H1 (cell line): ENCODE data around the gene FAM149B1. TPM values are rescaled to one million over a fixed set of nuclear protein-coding genes. Genes with fewer than 3 reads are reported as not detected.

Experiments used
- CBX5 ChIP-seq: fragments of 300-800, 300-1000 bp; sonication (generic); IDR thresholded peaks from 2 replicates; pipeline ENCODE4 v1.7.1; 2016; ENCODE audit warnings: antibody characterized with exemption, low read length, low read depth
- GTF2F1 ChIP-seq: IDR thresholded peaks from 2 replicates; pipeline ENCODE4 v1.6.1; 2012; ENCODE audit warnings: low read depth, low read length, improper control_type of control experiment, borderline replicate concordance
- JUN ChIP-seq: IDR thresholded peaks from 2 replicates; pipeline ENCODE4 v1.6.1; 2011; ENCODE audit warnings: low read depth, mild to moderate bottlenecking, improper control_type of control experiment, low read length
- SP2 ChIP-seq: IDR thresholded peaks from 2 replicates; pipeline ENCODE4 v1.6.1; 2012; ENCODE audit warnings: mild to moderate bottlenecking, low read length, inconsistent platforms
- YY1 ChIP-seq: IDR thresholded peaks from 2 replicates; pipeline ENCODE4 v1.6.1; 2011; ENCODE audit warnings: low read depth, mild to moderate bottlenecking, low read length
- polyA plus RNA-seq, 7 experiments: library from polyadenylated mRNA; depleted of rRNA in 3 of 7; stranded (reverse) in 5 of 7; unstranded in 2 of 7; fragments of >200 nt in 5 of 7; fragments of 200-250 nt in 2 of 7; gene quantifications; 1 replicate in 5 of 7; 2 replicates in 1 of 7; 4 replicates in 1 of 7; pipeline versions ENCODE4 v1.2.1 to v1.2.3, GENCODE V29; 2011 to 2013; ENCODE audit warnings: missing spikeins in 2 of 7, mixed read lengths in 2 of 7
- total RNA-seq: library from RNA; stranded (reverse); fragmentation: NEBNext Ultra II Directional; extraction: Animal tissue kit (Norgen Biotek cat#: 25700); gene quantifications from 2 replicates; pipeline ENCODE4 v1.2.1, GENCODE V29; 2021

FAM149B1 gene
- total and polyA plus RNA-seq, 2 of the 8 experiments (the other 6 are each of a cell fraction or from before 2014, with no cell fraction given) = 16.8 to 21.9 TPM

- TF ChIP-seq SP2 = no peak
- TF ChIP-seq JUN = no peak
- TF ChIP-seq YY1 = no peak
- no peak for TF ChIP-seq GTF2F1
- TF ChIP-seq CBX5 = no peak
Observed at GRCh38 chr10:73126343-73126742, 41.6 kb upstream of the FAM149B1 start (continued).
